Activated naive CD4-positive, alpha-beta T cell treated with anti-CD3 and anti-CD28 coated beads, Interleukin-2, amount 50 U/mL, for 72 hours (primary cell): ENCODE results near the gene KIF1A. TPM values are rescaled to one million over a fixed set of nuclear protein-coding genes. Genes with fewer than 3 reads are reported as not detected.
A peak's percentile ranks its signal among the peaks of the same experiment; 100 is the strongest.

Experiments
- ATAC-seq, 2 donors: fragments of 150-1000 bp; cut with Tn5 transposase; 2 replicates each; pipeline ENCODE4 v1.10.0; 2021; ENCODE audit warnings: mild to moderate bottlenecking in 2 of 2, moderate library complexity in 2 of 2
- DNase-seq, 2 donors: peaks; one replicate each; pipeline ENCODE4 v3.0.0; 2021 to 2022; ENCODE audit warnings: low spot score in 2 of 2
- H3K27ac Mint-ChIP-seq, 2 donors: one replicate each; pipeline ENCODE4 v1.8.0; 2022; ENCODE audit warnings: mild to moderate bottlenecking in 2 of 2, mixed read lengths in 2 of 2
- H3K36me3 Mint-ChIP-seq, 2 donors: one replicate each; pipeline ENCODE4 v1.8.0; 2022; ENCODE audit warnings: mixed read lengths in 2 of 2
- H3K9me3 Mint-ChIP-seq, 2 donors: one replicate each; pipeline ENCODE4 v1.8.0; 2022; ENCODE audit warnings: mixed read lengths in 2 of 2
- total RNA-seq, 2 donors: library from RNA; stranded (reverse); gene quantifications; one replicate each; pipeline ENCODE4 v1.2.3, GENCODE V29; 2022

KIF1A gene
- total RNA-seq, 2 donors from 2014 or later: 2.1 to 6.6 TPM

DNA sequence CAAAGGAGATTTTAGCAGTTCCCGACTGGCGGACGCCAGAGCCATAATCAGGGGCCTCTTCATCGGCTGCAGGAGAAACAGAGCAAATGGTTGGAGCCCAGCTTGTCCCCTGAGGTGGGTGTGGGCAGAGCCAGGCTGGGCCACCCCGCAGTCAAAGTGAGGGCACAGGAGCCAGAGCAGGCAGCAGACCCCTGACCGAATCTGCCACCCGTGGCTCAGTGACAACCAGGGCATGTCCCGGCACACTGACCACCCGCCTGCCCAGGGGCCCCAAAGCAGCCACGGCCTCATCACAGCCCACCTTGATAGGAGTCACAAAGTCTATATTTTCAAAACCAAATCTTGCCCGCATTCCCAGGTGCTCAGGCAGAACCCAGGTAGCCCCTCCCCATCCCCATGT lies 72.8 kb downstream of the KIF1A start:
- ATAC-seq (no peak), DNase-seq (no peak)
- Mint-ChIP-seq H3K27ac (no peak overlapping the region), H3K36me3 (no peaks in the 10 kb centered on the region), H3K9me3 (no peaks in the 10 kb centered on the region)

DNA sequence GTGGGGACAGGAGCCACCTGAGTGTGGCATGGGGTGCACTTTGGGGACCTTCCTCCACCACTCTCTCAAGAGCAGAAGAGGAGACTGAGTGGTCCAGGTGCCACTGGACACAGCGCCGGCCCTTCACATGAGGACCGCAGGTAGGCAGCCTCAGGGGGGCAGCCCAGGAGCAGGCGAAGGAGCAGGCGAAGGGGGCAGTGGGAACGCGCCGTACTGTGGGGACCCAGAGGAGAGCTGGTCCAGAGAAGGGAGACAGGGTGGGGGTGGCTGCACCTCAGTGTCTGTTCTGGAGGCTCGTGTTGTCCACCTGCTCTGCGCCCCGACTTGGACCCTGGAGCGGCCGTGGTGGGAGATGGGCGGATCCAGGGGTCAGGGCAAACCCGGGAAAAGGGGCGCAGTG lies 73.3 kb downstream of the KIF1A start:
- Mint-ChIP-seq H3K27ac (no peak overlapping the region), H3K9me3 (no peaks in the 10 kb centered on the region), H3K36me3 (no peaks in the 10 kb centered on the region)
- DNase-seq: no peak
- no peak for ATAC-seq

DNA sequence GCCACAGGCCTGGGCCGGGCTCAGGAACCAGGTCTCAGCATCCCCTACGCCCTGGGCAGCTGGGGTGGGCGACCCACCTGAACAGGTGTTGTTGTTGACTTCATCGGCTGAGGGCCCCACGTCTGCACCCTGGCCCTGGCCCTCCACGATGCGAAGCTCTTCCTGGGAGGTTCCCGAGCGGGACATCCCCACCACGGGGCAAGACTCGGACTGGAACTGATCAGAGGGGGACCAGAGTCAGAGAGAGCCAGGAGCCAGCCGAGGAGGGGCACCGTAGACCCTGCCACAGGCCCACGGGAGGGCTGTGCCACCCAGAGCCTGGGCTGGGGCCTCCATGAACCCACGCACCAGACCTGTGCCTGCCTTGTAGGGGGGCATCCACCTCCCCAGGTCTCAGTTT lies 74.1 kb downstream of the KIF1A start:
- ATAC-seq (no peak), DNase-seq (no peak)
- Mint-ChIP-seq H3K36me3 (no peaks in the 10 kb centered on the region), H3K9me3 (no peaks in the 10 kb centered on the region), H3K27ac (no peak overlapping the region)

DNA sequence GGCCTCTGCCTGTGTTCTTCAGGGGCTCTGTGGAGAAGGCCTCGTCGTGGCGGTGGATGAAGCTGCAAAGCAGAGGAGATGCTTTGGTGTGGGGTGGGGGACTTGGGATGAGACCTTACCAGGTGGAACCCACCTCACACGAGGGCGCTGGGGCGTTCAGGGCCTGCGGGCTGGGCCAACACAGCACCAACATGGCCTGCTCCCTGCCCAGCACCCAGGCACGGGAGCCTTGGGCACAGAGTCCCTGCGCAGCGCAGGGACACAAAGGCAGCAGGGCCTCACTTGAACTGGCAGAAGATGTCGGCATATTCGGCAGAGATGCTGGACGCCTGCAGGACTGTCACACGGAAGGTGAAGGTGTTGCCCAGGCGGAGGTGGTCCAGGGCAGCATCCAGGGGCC lies 74.6 kb downstream of the KIF1A start:
- no peaks in the 10 kb centered on the region for H3K9me3 Mint-ChIP-seq
- H3K36me3 Mint-ChIP-seq: no peaks in the 10 kb centered on the region
- ATAC-seq (no peak), DNase-seq (no peak)
- H3K27ac Mint-ChIP-seq: peak overlapping the region; percentile 48 to 79

DNA sequence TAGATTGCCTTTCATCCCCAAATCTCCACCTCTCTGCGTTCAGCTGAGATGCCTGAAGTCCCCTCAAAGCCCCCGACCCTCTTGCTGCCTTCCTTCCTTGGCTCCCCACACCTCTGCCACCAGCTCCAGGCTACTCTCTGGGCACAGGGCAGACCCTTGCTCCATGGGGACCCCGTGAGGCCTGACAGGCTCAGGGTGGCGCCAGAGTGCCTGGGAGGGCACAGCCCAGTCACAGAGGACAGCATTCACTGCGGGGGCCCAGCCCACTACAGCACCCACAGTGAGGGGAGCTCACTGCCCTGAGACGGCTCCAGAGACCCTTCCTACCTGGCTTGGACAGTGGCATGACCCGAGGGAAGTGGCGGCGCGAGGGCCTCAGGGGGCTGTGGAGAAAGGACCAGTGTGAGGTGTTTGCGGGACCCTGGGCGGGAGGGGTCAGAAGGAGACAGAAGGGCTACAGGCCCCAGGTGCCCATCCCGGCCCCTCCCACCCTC lies 77.4 kb downstream of the KIF1A start:
- no peak for DNase-seq
- Mint-ChIP-seq H3K27ac (no peak overlapping the region), H3K36me3 (no peaks in the 10 kb centered on the region), H3K9me3 (no peaks in the 10 kb centered on the region)
- ATAC-seq: no peak

DNA sequence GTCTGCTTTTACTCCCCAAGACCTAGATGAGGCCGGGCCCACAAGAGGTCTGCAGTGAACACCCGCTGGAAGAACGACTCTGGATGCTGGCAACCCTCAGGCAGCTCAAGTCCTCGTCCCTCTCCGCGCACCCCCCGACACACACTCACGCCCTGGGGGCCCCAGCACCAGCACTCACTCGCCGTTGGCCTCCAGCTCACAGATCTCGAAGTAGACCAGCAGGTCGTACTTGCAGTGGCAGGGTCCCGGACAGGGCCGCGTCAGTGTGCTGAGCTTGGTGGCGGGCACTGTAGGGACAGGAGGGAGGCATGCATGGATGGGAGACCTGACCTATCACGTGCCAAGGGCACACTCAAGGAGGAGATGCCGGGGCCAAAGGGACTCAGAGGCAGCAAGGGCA lies 78.9 kb downstream of the KIF1A start:
- ATAC-seq (no peak), DNase-seq (no peak)
- Mint-ChIP-seq H3K27ac (no peak overlapping the region), H3K9me3 (no peaks in the 10 kb centered on the region), H3K36me3 (no peaks in the 10 kb centered on the region)

DNA sequence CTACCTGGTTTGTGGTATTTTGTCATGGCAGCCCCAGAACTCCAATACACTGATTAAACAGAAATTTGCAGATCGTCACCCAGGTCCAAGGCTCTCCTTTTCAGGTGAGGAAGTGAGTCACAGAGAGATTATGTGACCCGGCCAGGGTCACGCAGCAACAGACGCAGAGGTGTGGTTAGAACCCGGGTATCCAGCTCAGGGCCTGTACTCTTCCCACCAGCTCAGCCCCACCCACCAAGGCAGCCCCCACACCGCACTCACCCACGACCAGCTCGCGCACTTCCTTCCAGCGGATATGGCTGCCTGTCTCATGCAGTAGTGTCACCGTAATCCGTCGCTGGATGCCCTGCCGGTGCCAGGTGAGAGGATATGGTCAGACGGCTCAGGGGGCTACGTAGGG lies 80.2 kb downstream of the KIF1A start:
- Mint-ChIP-seq H3K36me3 (no peaks in the 10 kb centered on the region), H3K9me3 (no peaks in the 10 kb centered on the region), H3K27ac (peak overlapping the region; percentile 20 to 75)
- ATAC-seq (peak; percentile 56 to 57), DNase-seq (no peak)

DNA sequence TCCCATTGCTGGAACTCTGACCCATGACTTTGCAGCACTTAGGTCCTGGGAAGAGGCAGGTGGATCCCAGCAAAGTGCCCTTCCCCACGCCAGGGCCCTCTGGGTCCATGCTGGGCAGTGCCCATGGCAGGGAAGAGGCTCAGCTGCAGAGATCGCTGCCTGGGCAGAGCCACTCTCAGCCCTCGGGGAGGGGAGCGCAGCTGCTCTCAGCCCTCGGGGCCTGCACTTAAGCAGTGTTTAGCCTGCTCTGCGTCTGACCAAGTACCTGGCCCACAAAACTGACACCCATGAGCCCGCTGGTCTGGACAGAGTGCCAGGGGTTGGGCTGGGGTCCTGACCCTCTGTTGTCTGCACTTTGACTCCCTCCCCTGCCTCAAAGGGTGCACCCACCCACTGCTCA lies 82.1 kb downstream of the KIF1A start:
- H3K9me3 Mint-ChIP-seq: no peaks in the 10 kb centered on the region
- no peaks in the 10 kb centered on the region for H3K36me3 Mint-ChIP-seq
- no peak overlapping the region for H3K27ac Mint-ChIP-seq
- DNase-seq (no peak), ATAC-seq (no peak)

DNA sequence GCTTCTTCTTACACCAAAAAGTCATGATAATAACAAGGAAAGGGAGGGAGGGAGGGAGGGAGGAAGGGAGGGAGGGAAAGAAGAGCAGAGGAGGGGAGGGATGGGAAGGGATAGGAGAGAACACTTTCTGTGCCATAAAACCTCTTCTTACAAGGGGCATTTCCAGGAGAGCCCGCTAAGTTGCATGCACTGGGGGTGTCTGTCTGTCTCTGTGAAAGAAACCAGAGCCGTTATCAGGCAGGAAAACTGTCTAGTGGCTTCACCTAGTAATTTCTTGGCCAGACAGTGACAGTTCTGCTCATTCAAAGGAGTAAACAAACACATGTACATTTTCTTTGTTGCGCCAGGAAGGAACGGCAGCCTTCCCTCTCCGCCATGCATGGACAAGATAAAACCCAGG lies 82.5 kb downstream of the KIF1A start:
- DNase-seq (no peak), ATAC-seq (no peak)
- Mint-ChIP-seq H3K27ac (peak overlapping the region in 1 of 2 donors; percentile 22), H3K9me3 (no peaks in the 10 kb centered on the region), H3K36me3 (no peaks in the 10 kb centered on the region)

DNA sequence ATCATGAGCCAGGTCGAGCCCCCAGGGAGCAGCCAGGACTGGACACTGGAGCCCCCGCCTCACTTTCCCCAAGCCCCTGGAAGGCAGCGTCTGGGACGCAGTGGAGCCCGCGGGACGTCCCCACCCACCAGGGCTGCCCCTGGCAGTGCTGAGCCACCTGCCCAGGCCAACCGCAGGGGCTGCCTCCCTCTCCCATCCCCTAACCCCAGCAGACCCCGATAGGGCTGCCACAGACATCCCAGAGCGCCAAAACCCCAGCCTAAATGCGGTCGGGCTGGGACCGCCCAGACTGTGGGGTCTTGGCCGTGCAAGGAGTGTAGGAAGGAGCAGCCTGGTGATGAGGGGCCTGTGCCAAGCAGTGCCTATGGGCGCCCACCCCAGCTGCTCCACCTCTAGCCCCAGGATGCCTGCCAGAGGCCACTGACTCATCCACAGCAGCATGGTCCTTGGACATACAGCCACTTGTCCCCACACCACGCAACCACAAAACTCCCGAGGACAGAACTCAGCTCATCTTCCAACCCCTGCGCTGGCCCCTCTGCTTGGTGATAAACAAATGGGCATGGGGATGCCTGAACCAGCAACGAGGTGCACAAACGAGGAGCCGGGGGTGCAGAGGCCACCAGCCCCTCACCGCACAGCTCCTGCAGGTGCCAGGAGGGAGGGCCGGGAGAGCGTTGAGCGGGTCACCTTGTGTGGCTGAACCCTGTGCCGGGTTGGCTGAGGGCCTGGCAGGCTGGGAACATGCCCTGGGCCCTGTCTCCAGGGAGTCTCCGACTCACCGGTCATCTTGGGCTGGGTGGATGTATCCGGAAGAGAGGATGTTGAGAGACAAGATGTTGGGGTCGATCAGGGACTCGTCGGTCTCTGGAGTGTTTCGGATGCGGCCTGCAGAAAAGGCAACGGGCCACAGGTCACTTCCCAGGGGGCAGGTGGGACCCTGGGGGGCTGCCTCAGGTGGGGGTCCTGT lies 83.5 kb downstream of the KIF1A start:
- ATAC-seq: no peak
- H3K9me3 Mint-ChIP-seq: no peaks in the 10 kb centered on the region
- no peak for DNase-seq
- H3K36me3 Mint-ChIP-seq: no peaks in the 10 kb centered on the region
- no peak overlapping the region for H3K27ac Mint-ChIP-seq

DNA sequence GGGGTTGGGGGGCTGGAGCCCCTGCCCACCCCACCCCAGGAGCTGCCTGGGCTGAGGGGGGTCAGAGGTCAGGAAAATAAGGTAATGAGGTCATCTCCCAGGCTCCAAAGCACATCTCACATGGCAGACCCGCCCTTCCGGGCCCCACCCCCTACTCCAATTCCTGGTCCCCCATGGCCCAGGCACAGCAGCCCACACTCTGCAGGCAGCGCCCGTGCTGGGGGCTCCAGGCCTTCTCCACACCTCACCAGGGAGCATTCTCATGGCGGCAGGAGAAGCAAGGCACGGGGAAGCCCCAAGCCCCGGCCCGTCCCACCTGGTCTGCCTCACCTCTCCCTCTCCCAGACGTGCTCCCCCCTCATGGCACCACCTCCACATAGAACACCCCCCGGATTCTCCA lies 84.5 kb downstream of the KIF1A start:
- H3K27ac Mint-ChIP-seq: no peak overlapping the region
- no peaks in the 10 kb centered on the region for H3K9me3 Mint-ChIP-seq
- ATAC-seq (no peak), DNase-seq (no peak)
- no peaks in the 10 kb centered on the region for H3K36me3 Mint-ChIP-seq

DNA sequence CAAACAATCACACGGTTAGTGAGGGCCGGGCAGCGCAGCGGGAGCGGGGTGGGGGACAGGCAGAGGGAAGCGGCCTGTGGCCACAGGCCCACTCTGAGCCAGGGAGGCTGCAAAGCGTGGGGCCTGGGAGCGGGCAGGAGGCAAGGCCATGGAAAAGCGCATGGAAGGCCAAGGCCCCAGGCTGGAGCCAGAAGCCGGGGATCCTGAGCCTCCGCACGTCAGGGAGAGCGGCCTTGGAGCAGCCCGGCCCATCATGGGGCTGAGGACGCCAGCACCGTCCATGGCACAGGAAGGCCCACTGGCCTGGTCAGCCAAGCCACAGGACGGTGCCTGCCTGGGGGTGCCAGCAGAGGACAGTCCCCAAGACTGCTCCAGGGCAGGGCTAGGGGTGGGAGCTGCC lies 85.3 kb downstream of the KIF1A start:
- ATAC-seq (no peak), DNase-seq (no peak)
- Mint-ChIP-seq H3K36me3 (no peaks in the 10 kb centered on the region), H3K27ac (no peak overlapping the region), H3K9me3 (no peaks in the 10 kb centered on the region)

DNA sequence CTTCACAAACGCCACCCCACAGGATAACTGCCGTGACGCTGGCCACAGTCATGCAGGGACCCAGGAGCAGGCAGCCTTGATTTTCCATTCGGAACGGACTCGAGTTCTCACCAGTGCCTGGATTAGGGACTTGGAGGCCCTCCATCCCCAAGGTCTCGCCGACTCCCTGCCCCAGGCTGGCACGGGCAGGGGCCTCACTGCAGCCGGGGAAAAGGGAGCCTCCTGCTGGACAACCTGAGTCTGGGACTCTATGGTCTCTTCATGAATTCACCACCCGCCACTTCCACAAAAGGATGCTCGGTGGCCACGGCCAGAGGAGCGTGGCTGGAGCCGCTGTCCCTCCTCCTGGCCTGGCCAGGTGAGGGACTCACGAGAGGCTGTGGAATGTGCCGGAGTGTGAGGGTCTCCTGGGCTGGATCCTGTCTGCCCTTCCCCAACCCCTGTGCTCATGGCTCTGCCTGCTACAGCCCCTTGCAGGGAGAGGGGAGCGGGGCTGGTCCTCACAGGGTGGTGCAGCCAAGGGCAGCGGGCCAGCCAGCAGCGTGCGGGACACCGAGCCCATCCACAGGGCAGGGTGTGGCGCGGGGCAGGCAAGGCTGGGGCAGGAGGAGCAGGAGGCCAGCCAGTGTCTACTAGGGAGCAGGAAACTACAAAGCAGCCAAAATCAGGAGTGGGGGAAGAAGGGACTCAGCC lies 86.1 kb downstream of the KIF1A start:
- Mint-ChIP-seq H3K9me3 (no peaks in the 10 kb centered on the region), H3K27ac (no peak overlapping the region), H3K36me3 (no peaks in the 10 kb centered on the region)
- ATAC-seq (peak in 1 of 2 donors; percentile 46), DNase-seq (no peak)

DNA sequence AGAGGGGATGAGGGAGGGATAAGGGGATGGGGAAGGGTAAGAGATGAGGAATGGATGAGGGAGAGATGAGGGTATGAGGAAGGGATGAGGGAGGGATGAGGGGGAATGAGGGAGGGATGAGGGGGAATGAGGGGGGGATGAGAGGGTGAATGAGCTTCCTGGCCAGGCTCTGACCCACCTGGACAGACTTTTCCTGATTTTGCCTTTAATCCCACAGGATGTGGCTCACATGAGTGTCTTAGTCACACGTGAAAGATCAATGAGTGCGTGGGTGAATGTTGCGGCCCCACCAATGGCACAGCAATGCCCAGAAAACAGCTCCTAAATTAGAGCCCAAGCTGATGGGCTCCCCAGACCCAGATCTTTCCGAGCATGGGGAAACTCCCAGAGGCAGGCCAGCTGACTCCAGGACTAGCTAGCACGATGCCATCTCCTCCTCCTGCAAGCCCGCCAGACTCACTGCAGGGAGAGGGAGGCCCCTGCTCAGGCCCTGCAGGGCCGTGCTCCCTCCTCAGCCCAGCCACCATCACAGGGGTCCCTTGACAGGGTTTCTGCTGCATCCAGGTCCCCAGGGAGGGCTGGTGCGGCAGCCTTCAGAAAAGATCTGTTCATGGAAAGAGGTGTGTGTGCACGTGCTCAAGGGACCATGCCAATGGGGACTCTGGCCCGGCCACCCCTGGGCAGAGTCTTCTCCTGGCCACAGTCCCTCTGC lies 87.0 kb downstream of the KIF1A start:
- ATAC-seq (peak in 1 of 2 donors; percentile 14), DNase-seq (no peak)
- no peaks in the 10 kb centered on the region for H3K9me3 Mint-ChIP-seq
- no peaks in the 10 kb centered on the region for H3K36me3 Mint-ChIP-seq
- H3K27ac Mint-ChIP-seq: no peak overlapping the region

DNA sequence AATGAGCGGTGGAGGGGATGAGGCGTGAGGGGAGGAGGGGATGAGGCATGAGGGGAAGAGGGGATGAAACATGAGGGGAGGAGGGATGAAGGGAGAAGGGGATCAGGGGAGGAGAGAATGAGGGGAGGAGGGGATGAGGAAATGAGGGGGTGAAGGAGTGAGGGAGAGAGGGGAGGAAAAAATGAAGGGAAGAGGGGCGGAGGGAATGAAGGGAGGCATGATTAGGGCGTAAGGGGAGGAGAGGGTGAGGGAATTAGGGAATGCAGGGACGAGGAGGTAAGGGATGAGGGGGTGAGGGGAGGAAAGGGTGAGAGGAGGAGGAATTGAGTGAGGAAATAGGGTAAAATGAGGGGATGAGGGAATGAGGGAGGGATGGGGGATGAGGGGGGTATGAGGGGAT lies 87.8 kb downstream of the KIF1A start:
- Mint-ChIP-seq H3K9me3 (no peaks in the 10 kb centered on the region), H3K27ac (no peak overlapping the region), H3K36me3 (no peaks in the 10 kb centered on the region)
- ATAC-seq: no peak
- DNase-seq: no peak

DNA sequence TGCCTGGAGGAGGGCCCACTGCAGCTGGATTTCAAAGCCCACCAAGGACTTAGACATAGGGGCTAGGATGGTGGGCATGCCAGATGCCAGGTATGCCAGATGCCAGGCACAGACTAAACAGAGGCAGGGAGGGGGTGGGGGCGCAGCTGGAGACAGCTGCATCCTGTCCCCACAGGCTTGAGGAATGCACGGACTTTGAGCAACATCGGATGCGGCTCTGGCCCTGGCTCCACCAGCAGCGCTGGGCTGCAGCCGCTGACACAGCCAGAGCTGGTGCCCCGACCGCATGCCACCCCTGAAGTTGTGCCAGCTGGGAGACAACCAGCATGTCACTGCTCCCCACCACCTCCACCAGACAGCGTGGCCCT lies 88.9 kb downstream of the KIF1A start:
- Mint-ChIP-seq H3K9me3 (no peaks in the 10 kb centered on the region), H3K27ac (no peak overlapping the region), H3K36me3 (no peaks in the 10 kb centered on the region)
- DNase-seq (no peak), ATAC-seq (no peak)

DNA sequence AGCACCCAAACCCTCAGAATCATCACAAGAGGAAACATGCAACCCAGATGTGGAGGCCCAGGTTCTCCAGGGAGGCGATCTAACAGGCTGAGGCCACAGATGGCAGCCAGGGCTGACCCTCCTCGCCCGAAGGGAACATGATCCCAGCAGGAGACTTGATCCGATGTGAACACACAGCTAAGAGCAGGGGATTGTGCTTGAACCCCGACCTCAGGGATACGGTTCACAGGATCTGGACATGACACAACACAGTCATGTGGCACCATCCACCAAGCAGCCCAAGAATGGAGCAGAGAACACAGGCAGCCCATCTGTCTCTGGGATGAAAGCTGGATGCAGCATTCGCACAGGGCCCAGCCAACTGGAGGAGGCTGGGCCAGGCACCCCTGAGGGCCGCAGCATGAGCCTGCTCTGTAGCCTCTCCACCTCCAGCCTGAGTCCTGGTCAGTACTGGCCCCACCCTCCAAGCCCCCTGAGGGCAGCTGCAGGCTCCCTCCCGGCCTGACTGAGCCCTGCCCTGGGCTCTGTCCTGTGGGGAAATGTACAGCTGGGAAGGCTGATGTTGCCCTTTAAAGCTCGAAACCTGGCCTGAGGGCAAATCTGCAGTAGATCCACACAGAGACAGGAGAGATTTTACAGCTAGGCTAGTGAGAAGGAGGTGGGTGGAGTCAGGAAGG lies 89.4 kb downstream of the KIF1A start:
- DNase-seq (no peak), ATAC-seq (no peak)
- H3K27ac Mint-ChIP-seq: no peak overlapping the region
- no peaks in the 10 kb centered on the region for H3K36me3 Mint-ChIP-seq
- no peaks in the 10 kb centered on the region for H3K9me3 Mint-ChIP-seq
